GM12874 (cell line): ENCODE results near the gene CCDC182.

Experiments
- CTCF ChIP-seq: IDR thresholded peaks from 2 replicates; pipeline ENCODE4 v1.5.1; 2011; ENCODE audit warnings: low read depth, mild to moderate bottlenecking, control low read depth, low read length, moderate library complexity; ENCODE audit not compliant: insufficient read depth

CCDC182 gene

GRCh38 chr17:57749701-57750100 lies 4.6 kb upstream of the CCDC182 start:
- TF ChIP-seq CTCF, result no peak

DNA sequence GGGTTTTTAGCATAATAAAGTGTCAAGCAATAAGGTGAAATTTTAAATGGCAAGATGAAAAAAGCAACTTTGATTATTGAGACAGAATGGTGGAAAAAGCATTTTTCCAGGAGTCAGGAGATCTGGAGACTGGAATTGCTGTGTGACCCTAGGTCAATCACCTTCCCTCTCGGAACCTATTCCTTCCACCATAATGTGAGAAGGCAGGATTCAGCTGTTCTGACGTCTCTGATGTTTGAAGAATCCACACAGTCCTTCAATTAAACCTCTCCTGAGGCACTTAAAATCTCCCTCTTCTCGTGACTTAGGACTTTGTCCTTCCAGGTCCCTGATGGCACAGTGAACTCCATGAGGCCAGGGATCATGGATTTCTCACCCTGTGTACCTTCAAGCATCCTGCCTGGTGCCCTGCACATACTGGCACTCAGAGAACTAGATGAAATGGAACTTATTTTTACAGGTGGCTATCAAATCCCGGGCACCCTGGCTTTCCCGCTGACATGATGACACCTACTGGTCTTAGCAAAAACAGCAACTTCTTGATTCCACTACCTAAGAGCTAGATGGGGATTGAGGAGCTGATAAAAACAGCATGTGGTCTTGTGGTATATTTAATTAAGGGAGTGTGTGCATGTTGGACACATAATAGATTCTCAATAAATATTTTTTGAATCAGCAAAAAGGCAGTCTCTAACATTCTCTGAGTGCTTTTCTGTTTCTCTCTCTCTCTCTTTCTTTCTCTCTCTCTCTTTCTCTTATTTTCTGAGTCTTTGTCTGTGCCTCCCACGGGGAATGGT lies 2.3 kb upstream of the CCDC182 start:
- TF ChIP-seq CTCF, result peak; percentile 69

- TF ChIP-seq CTCF, result no peak
Observed at GRCh38 chr17:57746221-57746620, 1.1 kb upstream of the CCDC182 start.

- TF ChIP-seq CTCF, result no peak
Observed at GRCh38 chr17:57744195-57745170, 616 bp downstream of the CCDC182 start.

GRCh38 chr17:57740235-57740528 lies 4.9 kb downstream of the CCDC182 start:
- TF ChIP-seq CTCF, result no peak

GRCh38 chr17:57739402-57740234 lies 5.5 kb downstream of the CCDC182 start:
- TF ChIP-seq CTCF, result peak; percentile 53

- TF ChIP-seq CTCF, result no peak
Observed at GRCh38 chr17:57737450-57737849, 7.6 kb downstream of the CCDC182 start.
